Fibroblast of skin of scalp (primary cell): ENCODE results near the gene SRGAP2B.
"Not testable (repeated sequence)": the region's sequence is repeated elsewhere in the genome, so short reads cannot be mapped to it uniquely, and the experiment has no call there.

ENCODE experiments used
- DNase-seq: peaks from one replicate; pipeline ENCODE4 v3.0.0-alpha.2; 2013

SRGAP2B gene

GRCh38 chr1:144992915-144993314 lies 102.2 kb downstream of the SRGAP2B start:
- DNase-seq: peak; percentile 46

GRCh38 chr1:144990611-144991010 lies 104.5 kb downstream of the SRGAP2B start:
- DNase-seq: not testable (repeated sequence)

- DNase-seq: not testable (repeated sequence)
Measured at GRCh38 chr1:144987131-144987530, 108.0 kb downstream of the SRGAP2B start.

- not testable (repeated sequence) for DNase-seq
Measured at GRCh38 chr1:144986171-144986860, 108.8 kb downstream of the SRGAP2B start.

- not testable (repeated sequence) for DNase-seq
Measured at GRCh38 chr1:144985550-144986170, 109.5 kb downstream of the SRGAP2B start.

- not testable (repeated sequence) for DNase-seq
Measured at GRCh38 chr1:144982802-144983525, 112.2 kb downstream of the SRGAP2B start.

GRCh38 chr1:144981157-144981556 lies 114.0 kb downstream of the SRGAP2B start:
- DNase-seq: not testable (repeated sequence)

- DNase-seq: not testable (repeated sequence)
Measured at GRCh38 chr1:144979960-144980595, 115.0 kb downstream of the SRGAP2B start.

- not testable (repeated sequence) for DNase-seq
Measured at GRCh38 chr1:144977856-144978255, 117.3 kb downstream of the SRGAP2B start.

- not testable (repeated sequence) for DNase-seq
Measured at GRCh38 chr1:144971936-144972335, 123.2 kb downstream of the SRGAP2B start.

- DNase-seq: not testable (repeated sequence)
Measured at GRCh38 chr1:144966488-144966887, 128.6 kb downstream of the SRGAP2B start.

GRCh38 chr1:144964765-144965164 lies 130.4 kb downstream of the SRGAP2B start:
- not testable (repeated sequence) for DNase-seq

- DNase-seq: not testable (repeated sequence)
Measured at GRCh38 chr1:144964186-144964585, 130.9 kb downstream of the SRGAP2B start.

- DNase-seq: not testable (repeated sequence)
Measured at GRCh38 chr1:144963571-144963970, 131.6 kb downstream of the SRGAP2B start.

GRCh38 chr1:144961604-144962583 lies 133.2 kb downstream of the SRGAP2B start:
- DNase-seq: not testable (repeated sequence)

- not testable (repeated sequence) for DNase-seq
Measured at GRCh38 chr1:144960929-144961488, 134.1 kb downstream of the SRGAP2B start.

- DNase-seq: not testable (repeated sequence)
Measured at GRCh38 chr1:144948390-144948789, 146.7 kb downstream of the SRGAP2B start.

GRCh38 chr1:144947495-144947894 lies 147.6 kb downstream of the SRGAP2B start:
- not testable (repeated sequence) for DNase-seq

GRCh38 chr1:144946525-144947480 lies 148.3 kb downstream of the SRGAP2B start:
- DNase-seq: not testable (repeated sequence)

- not testable (repeated sequence) for DNase-seq
Measured at GRCh38 chr1:144941710-144942109, 153.4 kb downstream of the SRGAP2B start.
